HEK293 (cell line): ENCODE measurements around the gene YIPF5.

Experiments
- CTCF ChIA-PET: fragments of 350-600 bp; formaldehyde crosslinking; extraction: SDS; loops from one replicate; lab custom pipeline; 2021; ENCODE audit warnings: antibody characterized with exemption; lab: Yijun Ruan, JAX
- POLR2A ChIA-PET: fragments of 300-600 bp; formaldehyde crosslinking; extraction: SDS; loops from one replicate; lab custom pipeline; 2020; ENCODE audit warnings: antibody characterized with exemption, inconsistent platforms; lab: Yijun Ruan, JAX
- H3K27ac ChIP-seq: fragments of 200-500 bp; sonication (Bioruptor generic); 2 replicates; pipeline ENCODE4 v1.5.1; 2014; ENCODE audit warnings: low read depth, low read length, control low read depth, inconsistent platforms; ENCODE audit errors: extremely low read depth
- H3K36me3 ChIP-seq, 2 experiments: fragments of 200-500 bp in 1 of 2; sonication (Bioruptor generic) in 1 of 2; 1 replicate in 1 of 2; 2 replicates in 1 of 2; pipeline ENCODE4 v1.5.1; 2014 to 2017; ENCODE audit warnings: inconsistent platforms in 2 of 2, low read length in 2 of 2; ENCODE audit not compliant: control insufficient read depth in 2 of 2, insufficient read depth in 1 of 2
- H3K4me1 ChIP-seq: fragments of 200-500 bp; sonication (Bioruptor generic); 2 replicates; pipeline ENCODE4 v1.5.1; 2014; ENCODE audit warnings: mild to moderate bottlenecking, low read length, inconsistent platforms; ENCODE audit not compliant: control insufficient read depth, insufficient read depth
- H3K4me3 ChIP-seq: 2 replicates; pipeline ENCODE4 v1.5.1; 2011; ENCODE audit warnings: low read depth, mild to moderate bottlenecking, control low read depth, low read length, moderate library complexity
- H3K9me3 ChIP-seq: fragments of 200-500 bp; sonication (Bioruptor generic); 2 replicates; pipeline ENCODE4 v1.5.1; 2014; ENCODE audit warnings: low read depth, low read length, inconsistent platforms; ENCODE audit not compliant: control insufficient read depth, insufficient read depth
- GLI4 ChIP-seq: fragments of 450-650 bp; formaldehyde crosslinking; IDR thresholded peaks from 2 replicates; pipeline ENCODE4 v1.5.1; 2016; ENCODE audit warnings: missing biosample characterization, missing genetic modification characterization
- KLF7 ChIP-seq: fragments of 450-650 bp; formaldehyde crosslinking; IDR thresholded peaks from 2 replicates; pipeline ENCODE4 v1.5.1; 2016; ENCODE audit warnings: missing biosample characterization, missing genetic modification characterization, borderline replicate concordance
- MYNN ChIP-seq: fragments of 450-650 bp; formaldehyde crosslinking; IDR thresholded peaks from 2 replicates; pipeline ENCODE4 v1.5.1; 2016; ENCODE audit warnings: missing biosample characterization, missing genetic modification characterization, borderline replicate concordance
- OSR2 ChIP-seq: fragments of 450-650 bp; formaldehyde crosslinking; IDR thresholded peaks from 2 replicates; pipeline ENCODE4 v1.5.1; 2016; ENCODE audit warnings: missing biosample characterization, missing genetic modification characterization
- OVOL3 ChIP-seq: fragments of 450-650 bp; formaldehyde crosslinking; IDR thresholded peaks from 2 replicates; pipeline ENCODE4 v1.5.1; 2016; ENCODE audit warnings: missing biosample characterization, missing genetic modification characterization
- SETDB1 ChIP-seq: IDR thresholded peaks from one replicate; pipeline ENCODE4 v1.6.1; 2017; ENCODE audit warnings: mild to moderate bottlenecking, low read length, moderate library complexity, mixed read lengths; ENCODE audit not compliant: insufficient read length
- SP3 ChIP-seq: fragments of 450-650 bp; formaldehyde crosslinking; IDR thresholded peaks from 2 replicates; pipeline ENCODE4 v1.5.1; 2016; ENCODE audit warnings: missing biosample characterization, missing genetic modification characterization
- ZBTB7A ChIP-seq: fragments of 450-650 bp; formaldehyde crosslinking; IDR thresholded peaks from 2 replicates; pipeline ENCODE4 v1.5.1; 2016; ENCODE audit warnings: low read depth, missing biosample characterization, missing genetic modification characterization
- ZBTB8A ChIP-seq: fragments of 450-650 bp; formaldehyde crosslinking; IDR thresholded peaks from 2 replicates; pipeline ENCODE4 v1.5.1; 2016; ENCODE audit warnings: missing biosample characterization, missing genetic modification characterization
- ZFHX2 ChIP-seq: fragments of 450-650 bp; formaldehyde crosslinking; conservative IDR thresholded peaks from 2 replicates; pipeline ENCODE4 v1.5.1; 2016; ENCODE audit warnings: missing biosample characterization, missing genetic modification characterization
- ZNF121 ChIP-seq: fragments of 450-650 bp; formaldehyde crosslinking; IDR thresholded peaks from 2 replicates; pipeline ENCODE4 v1.5.1; 2016; ENCODE audit warnings: missing biosample characterization, missing genetic modification characterization
- ZNF133 ChIP-seq: fragments of 450-650 bp; formaldehyde crosslinking; IDR thresholded peaks from 2 replicates; pipeline ENCODE4 v1.5.1; 2016; ENCODE audit warnings: missing biosample characterization, missing genetic modification characterization
- ZNF138 ChIP-seq: fragments of 450-650 bp; formaldehyde crosslinking; IDR thresholded peaks from 2 replicates; pipeline ENCODE4 v1.5.1; 2016; ENCODE audit warnings: missing biosample characterization, missing genetic modification characterization, borderline replicate concordance
- ZNF266 ChIP-seq: fragments of 450-650 bp; formaldehyde crosslinking; IDR thresholded peaks from 2 replicates; pipeline ENCODE4 v1.5.1; 2016; ENCODE audit warnings: missing biosample characterization, missing genetic modification characterization, low read depth
- ZNF555 ChIP-seq: fragments of 450-650 bp; formaldehyde crosslinking; conservative IDR thresholded peaks from 2 replicates; pipeline ENCODE4 v1.5.1; 2017; ENCODE audit warnings: missing biosample characterization, mild to moderate bottlenecking, missing genetic modification characterization, inconsistent platforms
- ZNF610 ChIP-seq: fragments of 450-650 bp; formaldehyde crosslinking; IDR thresholded peaks from 2 replicates; pipeline ENCODE4 v1.5.1; 2016; ENCODE audit warnings: missing biosample characterization, missing genetic modification characterization, borderline replicate concordance
- ZNF624 ChIP-seq: fragments of 450-650 bp; formaldehyde crosslinking; IDR thresholded peaks from 2 replicates; pipeline ENCODE4 v1.5.1; 2017; ENCODE audit warnings: missing biosample characterization, missing genetic modification characterization
- ZNF707 ChIP-seq: fragments of 450-650 bp; formaldehyde crosslinking; IDR thresholded peaks from 2 replicates; pipeline ENCODE4 v1.5.1; 2016; ENCODE audit warnings: missing biosample characterization, missing genetic modification characterization
- ZNF768 ChIP-seq: fragments of 450-650 bp; formaldehyde crosslinking; IDR thresholded peaks from 2 replicates; pipeline ENCODE4 v1.5.1; 2018; ENCODE audit warnings: missing biosample characterization, mild to moderate bottlenecking, missing genetic modification characterization
- ZXDB ChIP-seq: fragments of 450-650 bp; formaldehyde crosslinking; IDR thresholded peaks from 2 replicates; pipeline ENCODE4 v1.5.1; 2016; ENCODE audit warnings: missing biosample characterization, missing genetic modification characterization
- TF ChIP-seq, protein P1 (sequence below): fragments of 450-650 bp; formaldehyde crosslinking; optimal IDR thresholded peaks from 2 replicates; pipeline ENCODE3; 2016; ENCODE audit warnings: missing biosample characterization, mild to moderate bottlenecking, missing genetic modification characterization
- TF ChIP-seq, protein P2 (sequence below): fragments of 450-650 bp; formaldehyde crosslinking; IDR thresholded peaks from 2 replicates; pipeline ENCODE4 v1.5.1; 2017; ENCODE audit warnings: missing biosample characterization, missing genetic modification characterization
- TF ChIP-seq, protein P3 (sequence below): fragments of 450-650 bp; formaldehyde crosslinking; IDR thresholded peaks from 2 replicates; pipeline ENCODE4 v1.5.1; 2017; ENCODE audit warnings: missing biosample characterization, missing genetic modification characterization
- TF ChIP-seq, protein P4 (sequence below): fragments of 450-650 bp; formaldehyde crosslinking; IDR thresholded peaks from 2 replicates; pipeline ENCODE4 v1.5.1; 2017; ENCODE audit warnings: missing biosample characterization, missing genetic modification characterization
- TF ChIP-seq, protein P5 (sequence below): fragments of 450-650 bp; formaldehyde crosslinking; IDR thresholded peaks from 2 replicates; pipeline ENCODE4 v1.5.1; 2016; ENCODE audit warnings: missing biosample characterization, missing genetic modification characterization, low read depth

YIPF5 gene

DNA sequence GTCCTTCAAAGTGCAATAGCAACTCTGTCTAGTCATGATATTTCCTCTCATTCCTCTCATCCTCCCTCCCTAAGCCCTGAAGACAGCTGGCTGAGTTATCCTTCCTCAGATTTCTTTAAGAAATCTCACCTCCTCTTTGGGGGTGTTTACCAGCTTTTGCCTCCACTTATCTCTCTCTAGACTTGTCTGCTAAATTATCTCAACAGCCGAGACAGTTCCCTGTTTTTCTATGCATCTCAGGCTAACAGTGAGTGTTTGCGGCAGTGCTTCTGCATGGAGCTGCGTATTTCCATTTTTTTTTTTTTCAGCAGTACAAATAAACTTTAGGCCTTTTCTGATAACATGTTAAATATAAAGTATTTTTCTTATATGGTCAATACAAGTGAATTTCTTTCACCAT is 21.1 kb upstream of the YIPF5 start:
- peaks cover 32% of the 10 kb centered on the region for H3K4me1 ChIP-seq
- no peaks in the 10 kb centered on the region for H3K36me3 ChIP-seq
- TF ChIP-seq, protein P1, sequence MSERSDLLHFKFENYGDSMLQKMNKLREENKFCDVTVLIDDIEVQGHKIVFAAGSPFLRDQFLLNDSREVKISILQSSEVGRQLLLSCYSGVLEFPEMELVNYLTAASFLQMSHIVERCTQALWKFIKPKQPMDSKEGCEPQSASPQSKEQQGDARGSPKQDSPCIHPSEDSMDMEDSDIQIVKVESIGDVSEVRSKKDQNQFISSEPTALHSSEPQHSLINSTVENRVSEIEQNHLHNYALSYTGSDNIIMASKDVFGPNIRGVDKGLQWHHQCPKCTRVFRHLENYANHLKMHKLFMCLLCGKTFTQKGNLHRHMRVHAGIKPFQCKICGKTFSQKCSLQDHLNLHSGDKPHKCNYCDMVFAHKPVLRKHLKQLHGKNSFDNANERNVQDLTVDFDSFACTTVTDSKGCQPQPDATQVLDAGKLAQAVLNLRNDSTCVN, result no peak
- no peak for TF ChIP-seq ZNF768 (tag by site-specific recombination)
- TF ChIP-seq, protein P2, sequence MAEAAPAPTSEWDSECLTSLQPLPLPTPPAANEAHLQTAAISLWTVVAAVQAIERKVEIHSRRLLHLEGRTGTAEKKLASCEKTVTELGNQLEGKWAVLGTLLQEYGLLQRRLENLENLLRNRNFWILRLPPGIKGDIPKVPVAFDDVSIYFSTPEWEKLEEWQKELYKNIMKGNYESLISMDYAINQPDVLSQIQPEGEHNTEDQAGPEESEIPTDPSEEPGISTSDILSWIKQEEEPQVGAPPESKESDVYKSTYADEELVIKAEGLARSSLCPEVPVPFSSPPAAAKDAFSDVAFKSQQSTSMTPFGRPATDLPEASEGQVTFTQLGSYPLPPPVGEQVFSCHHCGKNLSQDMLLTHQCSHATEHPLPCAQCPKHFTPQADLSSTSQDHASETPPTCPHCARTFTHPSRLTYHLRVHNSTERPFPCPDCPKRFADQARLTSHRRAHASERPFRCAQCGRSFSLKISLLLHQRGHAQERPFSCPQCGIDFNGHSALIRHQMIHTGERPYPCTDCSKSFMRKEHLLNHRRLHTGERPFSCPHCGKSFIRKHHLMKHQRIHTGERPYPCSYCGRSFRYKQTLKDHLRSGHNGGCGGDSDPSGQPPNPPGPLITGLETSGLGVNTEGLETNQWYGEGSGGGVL (tag by site-specific recombination), result no peak
- TF ChIP-seq ZNF133, result no peak
- TF ChIP-seq GLI4, result no peak
- no peaks in the 10 kb centered on the region for H3K9me3 ChIP-seq
- CTCF ChIA-PET, result interaction anchor here (0.5 to 5.3 kb wide), 16 partner anchors 13 to 1769 kb away, joined by 3 to 29 read pairs (median 4); no protein-coding TSS in a partner anchor
- H3K27ac ChIP-seq, result no peak overlapping the region; the same call in 1 of the 2 replicates
- H3K4me3 ChIP-seq, result no peak overlapping the region
- POLR2A ChIA-PET, result interaction anchor here (0.6 kb wide), 2 partner anchors 21 to 320 kb away, joined by 3 to 4 read pairs; partner anchors contain the start of genes KCTD16 and YIPF5

DNA sequence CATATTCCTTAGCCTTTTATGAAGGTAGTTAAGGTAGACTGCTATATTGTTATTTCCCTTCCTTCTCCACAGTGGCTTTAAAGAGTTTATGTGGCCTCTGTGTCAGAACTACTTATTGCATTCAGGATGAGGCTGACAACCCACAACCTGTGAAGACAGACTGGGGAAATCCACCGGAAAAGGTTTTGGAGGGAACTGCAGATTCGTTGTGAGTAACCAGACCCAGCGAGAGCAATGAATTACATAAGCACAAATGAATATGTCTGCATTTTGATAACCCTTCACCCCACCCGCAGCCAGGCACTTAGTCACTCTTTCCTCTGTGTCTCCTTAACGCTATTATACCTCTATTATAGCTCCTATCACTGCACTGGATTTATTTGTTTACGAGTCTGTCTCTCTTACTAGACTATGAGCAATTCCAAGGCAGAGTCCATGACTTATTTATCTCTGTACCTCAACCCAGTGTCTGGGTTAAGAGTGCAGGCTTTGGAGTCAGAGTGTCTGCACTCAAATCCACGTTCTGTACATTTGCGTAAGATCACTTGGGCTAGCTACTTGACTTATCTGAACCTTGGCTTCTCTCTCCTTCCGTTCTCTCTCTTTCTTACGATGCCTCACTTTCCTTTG is 19.5 kb upstream of the YIPF5 start:
- H3K4me1 ChIP-seq, result peaks cover 24% of the 10 kb centered on the region
- H3K27ac ChIP-seq, result peak overlapping the region; percentile 35; the same call in 1 of the 2 replicates
- TF ChIP-seq ZBTB7A (no peak), SP3 (tag by site-specific recombination) (no peak), KLF7 (0 out of 2 replicates have a peak, but pooled peaks have one; percentile 14), ZNF138 (tag by site-specific recombination) (no peak), ZNF266 (no peak), OVOL3 (tag by site-specific recombination) (no peak), ZXDB (tag by site-specific recombination) (peak; percentile 34; the same call in 1 of the 2 replicates), SETDB1 (peak; percentile 17), ZNF624 (tag by site-specific recombination) (no peak), ZNF555 (tag by site-specific recombination) (no peak), ZFHX2 (tag by site-specific recombination) (no peak), ZNF707 (no peak), MYNN (tag by site-specific recombination) (no peak), ZBTB8A (tag by site-specific recombination) (no peak), ZNF610 (tag by site-specific recombination) (no peak), ZNF121 (tag by site-specific recombination) (no peak), OSR2 (peak; percentile 41)
- TF ChIP-seq, protein P3, sequence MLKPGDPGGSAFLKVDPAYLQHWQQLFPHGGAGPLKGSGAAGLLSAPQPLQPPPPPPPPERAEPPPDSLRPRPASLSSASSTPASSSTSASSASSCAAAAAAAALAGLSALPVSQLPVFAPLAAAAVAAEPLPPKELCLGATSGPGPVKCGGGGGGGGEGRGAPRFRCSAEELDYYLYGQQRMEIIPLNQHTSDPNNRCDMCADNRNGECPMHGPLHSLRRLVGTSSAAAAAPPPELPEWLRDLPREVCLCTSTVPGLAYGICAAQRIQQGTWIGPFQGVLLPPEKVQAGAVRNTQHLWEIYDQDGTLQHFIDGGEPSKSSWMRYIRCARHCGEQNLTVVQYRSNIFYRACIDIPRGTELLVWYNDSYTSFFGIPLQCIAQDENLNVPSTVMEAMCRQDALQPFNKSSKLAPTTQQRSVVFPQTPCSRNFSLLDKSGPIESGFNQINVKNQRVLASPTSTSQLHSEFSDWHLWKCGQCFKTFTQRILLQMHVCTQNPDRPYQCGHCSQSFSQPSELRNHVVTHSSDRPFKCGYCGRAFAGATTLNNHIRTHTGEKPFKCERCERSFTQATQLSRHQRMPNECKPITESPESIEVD (tag by site-specific recombination), result no peak
- TF ChIP-seq, protein P4, sequence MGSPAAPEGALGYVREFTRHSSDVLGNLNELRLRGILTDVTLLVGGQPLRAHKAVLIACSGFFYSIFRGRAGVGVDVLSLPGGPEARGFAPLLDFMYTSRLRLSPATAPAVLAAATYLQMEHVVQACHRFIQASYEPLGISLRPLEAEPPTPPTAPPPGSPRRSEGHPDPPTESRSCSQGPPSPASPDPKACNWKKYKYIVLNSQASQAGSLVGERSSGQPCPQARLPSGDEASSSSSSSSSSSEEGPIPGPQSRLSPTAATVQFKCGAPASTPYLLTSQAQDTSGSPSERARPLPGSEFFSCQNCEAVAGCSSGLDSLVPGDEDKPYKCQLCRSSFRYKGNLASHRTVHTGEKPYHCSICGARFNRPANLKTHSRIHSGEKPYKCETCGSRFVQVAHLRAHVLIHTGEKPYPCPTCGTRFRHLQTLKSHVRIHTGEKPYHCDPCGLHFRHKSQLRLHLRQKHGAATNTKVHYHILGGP (tag by site-specific recombination), result 0 out of 2 replicates have a peak, but pooled peaks have one; percentile 23
- TF ChIP-seq, protein P5, sequence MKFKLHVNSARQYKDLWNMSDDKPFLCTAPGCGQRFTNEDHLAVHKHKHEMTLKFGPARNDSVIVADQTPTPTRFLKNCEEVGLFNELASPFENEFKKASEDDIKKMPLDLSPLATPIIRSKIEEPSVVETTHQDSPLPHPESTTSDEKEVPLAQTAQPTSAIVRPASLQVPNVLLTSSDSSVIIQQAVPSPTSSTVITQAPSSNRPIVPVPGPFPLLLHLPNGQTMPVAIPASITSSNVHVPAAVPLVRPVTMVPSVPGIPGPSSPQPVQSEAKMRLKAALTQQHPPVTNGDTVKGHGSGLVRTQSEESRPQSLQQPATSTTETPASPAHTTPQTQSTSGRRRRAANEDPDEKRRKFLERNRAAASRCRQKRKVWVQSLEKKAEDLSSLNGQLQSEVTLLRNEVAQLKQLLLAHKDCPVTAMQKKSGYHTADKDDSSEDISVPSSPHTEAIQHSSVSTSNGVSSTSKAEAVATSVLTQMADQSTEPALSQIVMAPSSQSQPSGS, result no peak

More for the DNA sequence above, 19.5 kb upstream of the YIPF5 start:
- Histone ChIP-seq H3K9me3 (no peaks in the 10 kb centered on the region), H3K36me3 (no peaks in the 10 kb centered on the region), H3K4me3 (no peak overlapping the region)
- CTCF ChIA-PET, result interaction anchor here (0.5 to 1.5 kb wide), 4 partner anchors 8 to 428 kb away, joined by 3 to 12 read pairs (median 3); no protein-coding TSS in a partner anchor
- POLR2A ChIA-PET, result interaction anchor here (1.0 to 1.4 kb wide), 3 partner anchors 19 to 786 kb away, joined by 3 to 8 read pairs (median 4); partner anchors contain the start of genes KCTD16, NR3C1 and YIPF5
